OCI-LY3 (cell line): ENCODE measurements around the gene RSPH3.
"Not testable (repeated sequence)": the region's sequence is repeated elsewhere in the genome, so short reads cannot be mapped to it uniquely, and the experiment has no call there.

ENCODE experiments used
- H2AFZ ChIP-seq: fragments of 200-600, 300-600 bp; shearing (Covaris generic); 2 replicates; pipeline ENCODE4 v1.6.0; 2014; ENCODE audit warnings: antibody characterized with exemption, low read depth, low read length
- H3K27ac ChIP-seq: fragments of 200-600, 300-600 bp; sonication (generic); 2 replicates; pipeline ENCODE4 v1.5.1; 2014; ENCODE audit warnings: mild to moderate bottlenecking, low read length, moderate library complexity, mixed read lengths
- H3K27me3 ChIP-seq: fragments of 200-600, 300-600 bp; sonication (generic); 2 replicates; pipeline ENCODE4 v1.6.1; 2014; ENCODE audit warnings: low read depth, low read length, mixed read lengths
- H3K36me3 ChIP-seq: fragments of 200-600, 300-600 bp; sonication (generic); replicated peaks from 2 replicates; pipeline ENCODE3; 2014; ENCODE audit warnings: low read depth, low read length, mixed read lengths
- H3K4me1 ChIP-seq: fragments of 300-600, 200-600 bp; sonication (generic); 2 replicates; pipeline ENCODE4 v1.6.1; 2014; ENCODE audit warnings: low read length, mixed read lengths
- H3K4me2 ChIP-seq: fragments of 200-600, 300-600 bp; sonication (generic); 2 replicates; pipeline ENCODE4 v1.6.1; 2014; ENCODE audit warnings: low read length, mixed read lengths
- H3K4me3 ChIP-seq: fragments of 300-600, 200-600 bp; sonication (generic); 2 replicates; pipeline ENCODE4 v1.5.1; 2014; ENCODE audit warnings: antibody characterized with exemption, mild to moderate bottlenecking, low read length, moderate library complexity
- H3K79me2 ChIP-seq: fragments of 300-600, 200-600 bp; shearing (Covaris generic); 2 replicates; pipeline ENCODE4 v1.6.1; 2014; ENCODE audit warnings: mild to moderate bottlenecking, low read length, mixed read lengths
- H3K9ac ChIP-seq: fragments of 300-600, 200-600 bp; shearing (Covaris generic); 2 replicates; pipeline ENCODE4 v1.6.0; 2014; ENCODE audit warnings: mild to moderate bottlenecking, low read length, moderate library complexity
- H3K9me3 ChIP-seq: fragments of 200-600, 300-600 bp; shearing (Covaris generic); 2 replicates; pipeline ENCODE4 v1.6.1; 2014; ENCODE audit warnings: low read length, mixed read lengths; ENCODE audit not compliant: insufficient read depth
- H4K20me1 ChIP-seq: fragments of 200-600, 300-600 bp; sonication (generic); 2 replicates; pipeline ENCODE4 v1.6.1; 2016; ENCODE audit warnings: low read length, mixed read lengths; ENCODE audit not compliant: insufficient read depth
- EZH2phosphoT487 ChIP-seq: fragments of 200-600 bp; shearing (Covaris generic); IDR thresholded peaks from 2 replicates; pipeline ENCODE4 v1.6.1; 2018; ENCODE audit warnings: antibody characterized with exemption, mixed run types, low read depth
- TF ChIP-seq, protein P1 (sequence below): fragments of 200-600, 300-600 bp; sonication (generic); IDR thresholded peaks from 2 replicates; pipeline ENCODE4 v1.5.1; 2014; ENCODE audit warnings: antibody characterized with exemption, low read length, low read depth

The RSPH3 gene

GRCh38 chr6:159038914-159039884 is 39.2 kb upstream of the RSPH3 start:
- Histone ChIP-seq H3K79me2 (peaks cover 67% of the 10 kb centered on the region), H3K27me3 (no peaks in the 10 kb centered on the region)

GRCh38 chr6:159038318-159038717 is 38.3 kb upstream of the RSPH3 start:
- H3K9me3 ChIP-seq, H3K27me3 ChIP-seq, H2AFZ ChIP-seq: not testable (repeated sequence)
- peaks cover 95% of the 10 kb centered on the region for H3K4me1 ChIP-seq
- H3K9ac ChIP-seq = peak overlapping the region; percentile 91
- peak overlapping the region; percentile 94 for H3K4me2 ChIP-seq
- H4K20me1 ChIP-seq = peaks cover 16% of the 10 kb centered on the region
- H3K27ac ChIP-seq = peak overlapping the region; percentile 100
- H3K36me3 ChIP-seq = peaks cover 70% of the 10 kb centered on the region
- peaks cover 58% of the 10 kb centered on the region for H3K79me2 ChIP-seq
- peak overlapping the region; percentile 66 for H3K4me3 ChIP-seq

More at GRCh38 chr6:159038914-159039884, 39.2 kb upstream of the RSPH3 start:
- peak overlapping the region; percentile 94 for H3K4me2 ChIP-seq
- peaks cover 86% of the 10 kb centered on the region for H3K4me1 ChIP-seq
- H3K27ac ChIP-seq = peak overlapping the region; percentile 100
- no peaks in the 10 kb centered on the region for H3K9me3 ChIP-seq
- no peak overlapping the region for H2AFZ ChIP-seq
- H3K9ac ChIP-seq = peak overlapping the region; percentile 91
- peaks cover 16% of the 10 kb centered on the region for H4K20me1 ChIP-seq
- peaks cover 78% of the 10 kb centered on the region for H3K36me3 ChIP-seq
- no peak for TF ChIP-seq EZH2phosphoT487
- TF ChIP-seq, protein P1, sequence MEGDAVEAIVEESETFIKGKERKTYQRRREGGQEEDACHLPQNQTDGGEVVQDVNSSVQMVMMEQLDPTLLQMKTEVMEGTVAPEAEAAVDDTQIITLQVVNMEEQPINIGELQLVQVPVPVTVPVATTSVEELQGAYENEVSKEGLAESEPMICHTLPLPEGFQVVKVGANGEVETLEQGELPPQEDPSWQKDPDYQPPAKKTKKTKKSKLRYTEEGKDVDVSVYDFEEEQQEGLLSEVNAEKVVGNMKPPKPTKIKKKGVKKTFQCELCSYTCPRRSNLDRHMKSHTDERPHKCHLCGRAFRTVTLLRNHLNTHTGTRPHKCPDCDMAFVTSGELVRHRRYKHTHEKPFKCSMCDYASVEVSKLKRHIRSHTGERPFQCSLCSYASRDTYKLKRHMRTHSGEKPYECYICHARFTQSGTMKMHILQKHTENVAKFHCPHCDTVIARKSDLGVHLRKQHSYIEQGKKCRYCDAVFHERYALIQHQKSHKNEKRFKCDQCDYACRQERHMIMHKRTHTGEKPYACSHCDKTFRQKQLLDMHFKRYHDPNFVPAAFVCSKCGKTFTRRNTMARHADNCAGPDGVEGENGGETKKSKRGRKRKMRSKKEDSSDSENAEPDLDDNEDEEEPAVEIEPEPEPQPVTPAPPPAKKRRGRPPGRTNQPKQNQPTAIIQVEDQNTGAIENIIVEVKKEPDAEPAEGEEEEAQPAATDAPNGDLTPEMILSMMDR = no peak
- H3K4me3 ChIP-seq = peak overlapping the region; percentile 90

- peak overlapping the region; percentile 66 for H3K4me3 ChIP-seq
- peaks cover 96% of the 10 kb centered on the region for H3K4me1 ChIP-seq
- TF ChIP-seq, protein P1 = no peak
- TF ChIP-seq EZH2phosphoT487 = no peak
- peaks cover 53% of the 10 kb centered on the region for H3K79me2 ChIP-seq
- H3K27ac ChIP-seq = peak overlapping the region; percentile 100
- H3K4me2 ChIP-seq = peak overlapping the region; percentile 94
- peaks cover 65% of the 10 kb centered on the region for H3K36me3 ChIP-seq
- no peak overlapping the region for H2AFZ ChIP-seq
- no peaks in the 10 kb centered on the region for H3K9me3 ChIP-seq
- H4K20me1 ChIP-seq = peaks cover 16% of the 10 kb centered on the region
- no peaks in the 10 kb centered on the region for H3K27me3 ChIP-seq
- H3K9ac ChIP-seq = peak overlapping the region; percentile 91
Observed at GRCh38 chr6:159037756-159038290, 37.8 kb upstream of the RSPH3 start.

GRCh38 chr6:159036673-159037072 is 36.7 kb upstream of the RSPH3 start:
- H3K4me3 ChIP-seq = no peak overlapping the region
- 0 out of 2 replicates have a peak overlapping the region, but pooled peaks have one; percentile 12 for H3K4me2 ChIP-seq
- H3K79me2 ChIP-seq = peaks cover 41% of the 10 kb centered on the region
- H3K9me3 ChIP-seq = no peaks in the 10 kb centered on the region
- H4K20me1 ChIP-seq = peaks cover 16% of the 10 kb centered on the region
- no peak overlapping the region for H2AFZ ChIP-seq
- TF ChIP-seq, protein P1 = no peak
- no peak for TF ChIP-seq EZH2phosphoT487
- H3K27me3 ChIP-seq = no peaks in the 10 kb centered on the region
- H3K27ac ChIP-seq = peak overlapping the region; percentile 56; the same call in 1 of the 2 replicates
- no peak overlapping the region for H3K9ac ChIP-seq
- peaks cover 87% of the 10 kb centered on the region for H3K4me1 ChIP-seq
- peaks cover 56% of the 10 kb centered on the region for H3K36me3 ChIP-seq
